Hindlimb muscle (tissue), 1 donor: ENCODE measurements around the gene CACNA1H. TPM values are rescaled to one million over a fixed set of nuclear protein-coding genes. Genes with fewer than 3 reads are reported as not detected.
"Not testable (repeated sequence)": the region's sequence is repeated elsewhere in the genome, so short reads cannot be mapped to it uniquely, and the experiment has no call there.

Experiments
- DNase-seq: peaks from one replicate; pipeline ENCODE4 v3.0.0-alpha.2; 2013
- polyA plus RNA-seq: library from polyadenylated mRNA; unstranded; fragments of 120-200 nt; gene quantifications from one replicate; pipeline ENCODE4 v1.2.1, GENCODE V29; 2013; ENCODE audit not compliant: insufficient read length

The CACNA1H gene
- polyA plus RNA-seq, 1 donor: 69.6 TPM

DNA sequence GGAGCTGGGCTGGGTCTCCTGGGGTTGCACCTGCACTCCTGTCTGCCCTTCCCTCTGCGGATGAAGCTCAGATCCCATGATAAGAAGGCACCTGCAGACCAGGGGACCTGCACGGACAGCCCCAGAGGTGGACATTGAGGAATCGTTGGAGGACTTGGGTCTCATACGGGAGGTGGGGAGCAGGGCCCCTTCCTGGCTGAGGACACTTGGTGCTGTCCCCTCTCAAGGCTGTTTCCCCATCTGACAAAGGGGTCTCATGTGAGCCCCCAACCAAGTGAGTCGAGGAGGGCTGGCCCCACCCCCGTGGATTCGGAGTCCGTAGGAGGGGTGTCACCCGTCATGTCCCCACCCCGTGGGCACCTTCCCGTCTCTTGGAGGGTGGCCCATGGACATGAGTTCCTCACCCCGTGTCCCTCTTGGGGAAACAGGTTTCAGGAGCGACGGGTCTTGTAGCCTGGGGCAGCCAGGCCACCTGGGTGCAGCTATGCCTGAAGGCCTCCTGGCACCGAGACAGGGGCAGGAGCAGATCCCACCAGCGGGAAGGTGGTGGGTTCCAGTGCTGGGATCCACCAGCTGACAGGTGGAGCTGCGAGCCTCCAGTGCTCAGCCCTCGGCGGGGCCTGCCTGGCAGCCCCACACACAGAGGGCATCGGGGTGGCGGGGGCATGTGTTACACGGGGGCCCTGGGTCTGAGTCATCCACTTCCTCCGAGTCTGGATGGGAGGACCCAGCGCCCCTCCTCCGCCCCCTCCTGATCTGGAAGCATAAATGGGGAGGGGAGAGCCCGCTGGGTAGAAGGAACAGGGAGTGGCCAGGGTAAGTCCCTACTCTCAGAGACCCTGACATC, 102.6 kb downstream of the CACNA1H start, which contains the start of gene TPSD1:
TSS of gene TPSD1 (plus strand) at position 794 of the 847 bp plus-strand sequence. CDS start 212 bp downstream, outside the sequence.
- not testable (repeated sequence) for DNase-seq

DNA sequence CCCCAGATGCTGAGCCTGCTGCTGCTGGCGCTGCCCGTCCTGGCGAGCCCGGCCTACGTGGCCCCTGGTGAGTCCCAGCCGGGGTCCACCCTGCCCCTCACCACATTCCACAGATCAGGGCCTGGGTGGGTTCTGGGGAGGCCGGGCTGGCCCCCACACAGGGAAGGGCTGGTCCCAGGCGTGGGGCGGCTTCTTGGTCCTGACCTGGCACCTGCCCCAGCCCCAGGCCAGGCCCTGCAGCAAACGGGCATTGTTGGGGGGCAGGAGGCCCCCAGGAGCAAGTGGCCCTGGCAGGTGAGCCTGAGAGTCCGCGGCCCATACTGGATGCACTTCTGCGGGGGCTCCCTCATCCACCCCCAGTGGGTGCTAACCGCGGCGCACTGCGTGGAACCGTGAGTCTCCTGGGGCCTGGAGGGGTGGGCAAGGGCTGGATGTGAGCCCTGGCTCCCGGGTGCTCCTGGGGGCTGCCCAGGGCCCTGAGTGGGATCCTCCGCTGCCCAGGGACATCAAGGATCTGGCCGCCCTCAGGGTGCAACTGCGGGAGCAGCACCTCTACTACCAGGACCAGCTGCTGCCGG, 103.5 kb downstream of the CACNA1H start:
- DNase-seq: not testable (repeated sequence)

DNA sequence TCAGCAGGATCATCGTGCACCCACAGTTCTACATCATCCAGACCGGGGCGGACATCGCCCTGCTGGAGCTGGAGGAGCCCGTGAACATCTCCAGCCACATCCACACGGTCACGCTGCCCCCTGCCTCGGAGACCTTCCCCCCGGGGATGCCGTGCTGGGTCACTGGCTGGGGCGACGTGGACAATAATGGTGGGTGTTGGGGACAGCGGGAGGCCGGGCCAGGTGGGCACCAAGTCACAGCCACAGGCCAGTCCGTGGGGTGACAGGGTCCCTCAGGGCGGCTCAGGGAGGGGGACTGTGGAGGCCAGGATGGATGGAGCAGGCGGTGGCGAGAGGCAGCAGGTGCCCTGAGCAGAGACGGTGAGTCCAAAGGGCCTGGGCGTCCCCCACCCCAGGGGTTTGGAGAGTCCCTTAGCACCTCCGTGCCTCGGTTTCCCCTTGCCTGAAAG, 104.0 kb downstream of the CACNA1H start:
- DNase-seq: no peak

DNA sequence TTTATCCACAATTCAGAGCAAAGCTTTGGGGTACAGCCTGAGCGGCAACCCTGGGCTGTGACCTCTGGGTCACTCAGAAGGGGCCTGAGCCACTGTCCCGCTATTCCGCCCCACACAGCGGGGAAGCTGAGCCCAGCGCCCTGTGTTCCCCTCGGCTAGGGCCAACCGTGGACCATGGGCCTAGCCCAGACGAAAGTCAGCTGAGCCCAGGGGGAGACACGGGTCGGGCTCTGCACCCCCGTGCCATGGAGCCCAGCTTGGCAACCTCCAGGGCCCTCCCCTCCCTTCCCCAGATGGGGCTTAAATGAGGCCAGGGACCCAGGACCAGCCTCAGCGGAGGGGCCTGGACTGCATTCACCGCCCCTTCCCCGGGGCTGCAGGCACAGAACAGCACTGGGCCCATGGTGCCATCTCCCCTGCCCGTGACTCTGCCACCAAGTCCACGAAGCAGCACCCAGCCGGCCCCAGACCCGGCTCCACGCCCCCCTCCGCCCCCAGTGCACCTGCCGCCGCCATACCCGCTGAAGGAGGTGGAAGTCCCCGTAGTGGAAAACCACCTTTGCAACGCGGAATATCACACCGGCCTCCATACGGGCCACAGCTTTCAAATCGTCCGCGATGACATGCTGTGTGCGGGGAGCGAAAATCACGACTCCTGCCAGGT, 104.8 kb downstream of the CACNA1H start:
- no peak for DNase-seq

DNA sequence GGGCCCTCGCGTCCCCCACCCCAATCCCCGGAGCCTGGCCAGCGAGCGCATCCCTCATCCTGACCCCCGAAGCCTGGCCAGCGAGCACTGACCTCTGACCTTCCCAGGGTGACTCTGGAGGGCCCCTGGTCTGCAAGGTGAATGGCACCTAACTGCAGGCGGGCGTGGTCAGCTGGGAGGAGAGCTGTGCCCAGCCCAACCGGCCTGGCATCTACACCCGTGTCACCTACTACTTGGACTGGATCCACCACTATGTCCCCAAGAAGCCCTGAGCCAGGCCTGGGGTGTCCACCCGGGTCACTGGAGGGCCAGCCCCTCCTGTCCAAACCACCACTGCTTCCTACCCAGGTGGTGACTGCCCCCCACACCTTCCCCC, 105.3 kb downstream of the CACNA1H start:
- DNase-seq: no peak

DNA sequence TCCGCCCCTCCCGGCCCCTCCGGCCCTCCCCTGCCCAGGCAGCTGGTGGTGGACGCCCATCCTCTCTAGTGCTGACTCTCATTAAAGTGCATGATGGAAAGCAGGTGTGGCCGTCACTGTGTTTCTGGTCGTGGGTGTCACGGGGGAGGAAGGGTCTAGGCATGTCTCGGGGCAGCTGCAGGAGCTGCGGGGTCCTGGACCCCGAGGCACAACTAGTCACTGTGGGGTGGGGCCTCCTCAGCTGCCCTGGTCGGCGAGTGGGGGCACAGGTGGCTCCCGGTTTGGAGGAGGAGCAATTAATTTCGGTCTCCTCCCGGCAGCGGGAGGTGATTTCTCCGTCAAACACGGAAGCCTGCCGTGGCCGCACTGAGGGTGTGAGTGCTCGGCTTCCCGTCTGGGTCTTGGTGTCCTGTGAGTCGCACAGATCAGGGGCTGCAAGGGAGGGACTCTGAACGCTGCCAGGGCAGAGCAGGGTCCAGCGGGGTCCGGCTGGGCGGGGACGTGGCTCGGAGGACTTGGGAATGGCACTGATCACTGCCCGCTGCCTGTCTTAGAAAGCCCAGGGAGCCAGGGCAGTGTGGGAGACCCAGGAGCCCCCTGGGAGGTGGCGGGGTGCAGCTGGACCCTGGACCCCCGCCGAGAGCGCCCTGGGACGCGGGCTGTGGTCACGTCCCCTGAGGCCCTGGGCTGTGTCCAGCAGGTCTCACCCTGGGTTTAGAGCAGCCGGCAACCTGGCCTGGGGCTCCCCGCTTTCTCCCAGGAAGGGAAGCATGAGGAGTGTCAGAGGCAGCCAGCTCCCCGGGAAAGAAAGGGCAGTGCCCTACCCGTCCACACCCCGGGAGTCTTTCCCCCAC, 106.2 kb downstream of the CACNA1H start:
- DNase-seq: no peak

DNA sequence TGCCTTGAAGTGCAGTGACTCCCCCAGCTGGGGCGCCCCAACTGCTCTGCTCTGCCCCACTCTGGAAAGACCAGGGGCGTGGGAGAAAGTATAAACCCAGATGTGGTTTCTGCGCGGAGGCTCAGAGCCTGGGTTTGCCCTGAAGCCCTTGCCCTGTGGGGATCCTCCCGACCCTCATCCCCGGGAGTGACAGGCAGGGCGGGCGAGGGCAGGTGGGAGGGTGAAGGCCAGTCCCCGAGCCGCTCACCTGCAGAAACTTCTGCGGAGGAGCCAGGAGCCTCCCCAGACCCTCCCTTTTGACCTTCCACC, 106.8 kb downstream of the CACNA1H start:
- no peak for DNase-seq

DNA sequence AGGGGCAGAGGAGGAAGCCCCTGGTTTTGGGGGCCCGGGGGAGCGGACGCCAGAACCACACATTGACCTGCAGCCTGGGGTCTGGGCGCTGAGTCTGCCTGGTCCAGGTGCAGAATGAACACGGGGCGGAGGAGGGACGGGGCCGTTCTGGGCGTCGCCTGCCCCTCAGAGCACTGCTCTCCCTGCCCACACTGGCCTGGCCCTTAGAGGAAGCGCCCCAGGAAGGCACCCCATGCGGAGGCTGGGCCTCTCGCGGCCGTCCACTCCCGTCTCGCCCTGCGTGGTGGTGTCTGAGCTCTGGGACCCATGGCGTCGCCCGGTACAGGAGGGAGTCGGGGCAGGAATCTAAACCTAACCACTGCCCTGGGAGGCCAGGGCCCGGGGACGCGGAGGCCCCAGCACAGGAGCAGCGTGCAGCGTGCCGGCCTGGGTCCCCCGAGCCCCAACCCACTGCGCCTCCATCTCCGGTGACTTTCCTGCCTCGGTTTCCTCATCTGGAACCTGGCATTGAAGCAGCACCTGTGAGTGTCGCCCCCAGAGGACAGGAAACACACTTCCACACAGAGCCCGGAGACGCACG, 107.3 kb downstream of the CACNA1H start:
- no peak for DNase-seq

DNA sequence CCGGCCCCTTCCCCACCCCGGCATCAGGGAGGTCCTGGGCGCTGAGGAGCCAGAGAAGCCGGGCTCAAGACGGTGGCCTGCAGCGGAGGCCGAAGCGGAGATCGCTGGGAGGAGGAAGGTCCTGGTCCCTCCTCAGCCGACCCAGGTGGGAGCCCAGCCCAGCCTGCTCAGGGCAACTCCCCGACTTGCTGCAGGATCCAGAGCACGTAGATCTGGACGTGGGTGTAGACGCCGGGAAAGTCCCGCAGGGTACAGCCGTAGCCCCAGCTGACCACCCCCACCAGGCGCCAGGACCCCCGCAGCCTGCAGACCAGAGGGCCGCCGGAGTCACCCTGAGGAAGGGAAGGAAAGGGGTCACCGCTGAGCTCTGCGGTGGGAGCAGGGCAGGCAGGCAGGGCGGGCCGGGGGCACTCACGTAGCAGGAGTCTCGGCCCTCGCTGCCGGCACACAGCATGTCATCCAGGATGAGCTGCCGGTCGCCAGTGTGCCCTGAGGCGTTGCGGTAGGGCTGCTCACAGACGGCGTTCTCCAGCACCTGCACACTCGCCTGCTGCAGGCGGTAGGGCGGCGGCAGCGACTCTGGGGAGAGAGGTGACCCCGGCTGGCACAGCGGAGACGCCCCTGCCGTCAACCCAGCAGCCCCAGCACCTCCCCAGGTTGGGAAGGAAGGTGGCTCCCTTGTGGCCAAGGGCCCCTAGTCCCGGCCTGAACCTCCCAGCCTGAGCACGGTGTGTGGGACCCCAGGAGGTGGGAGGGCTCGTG, 108.4 kb downstream of the CACNA1H start:
- DNase-seq: no peak

DNA sequence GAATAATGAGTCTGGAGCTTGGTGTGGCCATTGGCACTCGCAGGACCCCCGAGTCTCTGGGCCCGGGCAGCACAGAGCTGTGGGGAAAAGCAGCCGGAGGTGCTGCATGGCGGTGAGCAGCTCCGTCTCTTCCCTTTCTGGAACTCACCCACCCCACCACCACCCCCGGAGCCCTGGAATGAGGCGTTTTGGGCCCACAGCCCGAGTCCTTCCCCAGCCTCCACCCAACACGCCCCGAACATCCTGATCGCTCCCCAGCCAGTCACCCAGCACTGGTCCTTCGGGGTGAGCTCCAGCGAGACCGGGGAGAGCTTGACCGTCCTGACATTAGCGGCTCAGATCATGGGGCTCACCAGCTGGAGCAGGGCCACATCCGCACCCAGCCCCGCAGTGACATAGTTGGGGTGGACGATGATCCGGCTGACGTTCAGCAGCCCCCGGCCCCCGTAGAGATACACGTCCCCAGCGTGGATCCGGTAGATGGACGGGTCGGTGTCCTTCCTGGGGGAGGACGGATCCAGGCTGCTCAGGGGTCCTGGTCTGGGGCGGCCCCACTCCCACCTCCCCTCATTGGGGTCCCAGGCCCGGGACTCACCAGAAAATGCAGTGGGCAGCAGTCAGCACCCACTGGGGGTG, 109.4 kb downstream of the CACNA1H start:
- no peak for DNase-seq

DNA sequence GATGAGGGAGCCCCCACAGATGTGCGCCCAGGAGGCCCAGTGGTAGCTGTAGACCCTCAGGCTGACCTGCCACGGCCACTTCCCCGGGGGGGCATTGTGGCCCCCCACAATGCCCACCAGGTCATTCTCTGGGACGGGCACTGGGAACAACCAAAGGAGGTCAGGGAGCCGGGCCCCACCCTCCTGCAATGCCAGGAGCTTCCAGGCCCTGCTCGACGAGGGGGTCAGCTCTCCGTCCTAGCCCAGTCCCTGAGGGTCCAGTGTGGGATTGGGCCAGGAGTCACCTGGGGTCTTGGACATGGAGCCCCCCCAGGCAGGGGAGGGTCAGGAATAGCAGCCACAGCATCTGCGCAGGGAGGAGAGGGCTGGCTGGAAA, 109.9 kb downstream of the CACNA1H start:
- no peak for DNase-seq

DNA sequence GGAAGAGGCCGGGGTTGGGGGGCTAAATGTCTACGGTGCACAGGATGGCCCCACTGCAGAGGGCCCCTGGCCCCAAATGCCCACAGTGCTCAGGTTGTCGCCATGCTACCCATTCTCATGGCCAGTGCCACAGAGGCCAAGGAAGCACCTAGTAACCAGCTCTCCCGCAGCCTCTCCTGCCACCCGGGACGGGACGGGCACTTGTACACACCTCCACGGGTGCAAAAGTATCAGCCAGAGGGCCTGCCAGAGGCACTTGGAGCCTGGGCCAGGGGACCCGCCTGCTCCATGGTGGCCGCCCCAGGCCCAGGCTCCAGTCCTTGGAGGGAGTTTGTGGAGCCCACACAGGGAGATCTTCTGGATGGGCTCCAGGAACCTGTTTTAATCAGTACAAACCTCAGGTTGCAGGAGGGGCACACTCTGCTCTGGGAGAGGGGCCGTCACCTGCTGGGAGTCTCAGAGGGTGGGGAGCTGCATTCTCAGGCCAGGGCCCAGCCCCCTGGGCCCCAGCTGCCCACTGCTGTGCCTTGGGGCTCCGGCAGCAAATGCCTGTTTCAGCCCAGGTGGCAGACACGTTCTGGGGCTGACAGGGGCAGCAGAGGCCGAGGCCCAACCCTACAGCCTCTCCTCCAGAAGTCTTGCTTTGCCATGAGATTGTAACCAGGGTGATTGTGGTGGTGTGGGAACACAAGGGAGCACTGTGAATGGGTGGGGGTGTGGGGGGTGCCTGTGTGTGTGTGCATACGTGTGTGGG, 110.9 kb downstream of the CACNA1H start:
- no peak for DNase-seq

DNA sequence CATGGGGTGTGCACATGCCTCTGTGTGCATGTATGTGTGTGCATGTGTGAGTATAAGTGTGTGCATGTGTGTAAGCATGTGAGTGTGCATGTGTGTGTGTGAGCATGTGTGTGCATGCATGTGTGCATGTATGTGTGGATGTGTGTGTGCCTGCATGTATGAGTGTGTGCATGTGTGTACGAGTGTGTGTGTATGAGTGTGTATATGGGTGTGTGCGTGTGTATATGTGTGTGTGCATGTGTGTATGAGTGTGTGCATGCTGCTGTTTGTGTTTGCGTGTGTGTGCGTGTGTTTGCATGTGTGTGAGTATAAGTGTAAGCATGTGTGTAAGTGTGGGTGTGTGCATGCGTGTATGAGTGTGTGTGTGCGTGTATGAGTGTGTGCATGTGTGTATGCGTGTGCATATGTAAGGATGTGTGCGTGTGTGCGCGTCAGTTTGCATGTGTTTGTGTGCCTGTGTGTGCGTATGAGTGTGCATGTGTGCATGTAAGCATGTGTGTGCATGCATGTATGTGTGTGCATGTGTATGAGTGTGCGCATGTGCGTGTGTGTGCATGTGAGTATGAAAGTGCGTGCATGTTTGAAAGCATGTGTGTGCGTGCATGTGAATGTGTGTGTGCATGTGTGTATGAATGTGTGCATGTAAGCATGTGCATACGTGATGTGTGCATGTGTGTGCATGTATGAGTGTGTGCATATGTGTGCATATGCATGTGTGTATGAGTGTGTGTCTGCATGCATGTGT, 111.6 kb downstream of the CACNA1H start:
- DNase-seq: no peak

DNA sequence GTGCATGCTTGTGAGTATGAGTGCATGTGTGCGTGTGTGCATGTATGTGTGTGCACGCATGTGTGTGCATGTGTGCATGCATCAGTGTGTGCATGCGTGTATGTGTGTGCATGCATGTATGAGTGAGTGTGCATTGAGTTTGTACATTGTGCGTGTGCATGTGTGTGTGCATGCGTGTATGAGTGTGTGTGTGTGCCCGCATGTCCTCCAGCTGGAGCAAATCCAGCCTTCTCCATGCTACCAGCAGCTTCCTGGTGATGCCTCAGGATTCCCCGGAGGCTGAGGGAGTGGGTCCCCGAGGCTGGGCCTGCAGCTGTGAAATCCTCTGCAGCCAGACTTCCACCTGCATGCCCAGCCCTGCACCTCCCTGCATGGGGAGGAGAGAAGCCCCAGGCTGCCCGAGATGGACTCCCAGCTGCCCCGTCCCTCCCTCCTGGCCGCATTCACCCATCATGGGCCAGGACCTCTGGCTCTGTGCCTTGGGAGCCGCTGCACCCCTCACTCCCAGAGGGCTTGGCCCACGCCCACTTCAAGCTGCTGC, 112.3 kb downstream of the CACNA1H start:
- DNase-seq: no peak

DNA sequence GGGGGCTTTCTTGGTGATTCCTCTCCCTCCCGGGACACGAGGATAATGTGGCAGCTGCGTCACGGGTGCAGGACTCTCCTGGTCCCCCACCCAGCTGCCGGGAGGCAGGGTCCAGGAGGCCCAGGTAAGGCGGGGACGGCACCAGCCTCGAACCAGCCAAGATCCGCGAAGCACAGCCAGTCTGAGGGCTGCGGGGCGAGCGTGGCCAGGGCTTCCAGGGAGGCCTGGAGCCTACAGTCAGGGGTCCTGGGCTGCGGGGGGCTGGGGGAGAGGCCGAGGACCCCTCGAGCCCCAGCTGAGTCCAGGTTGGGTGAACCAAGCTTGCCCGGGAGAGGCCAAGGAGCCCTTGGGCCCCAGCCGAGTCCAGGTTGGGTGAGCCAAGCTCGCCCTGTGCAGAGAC, 112.9 kb downstream of the CACNA1H start:
- DNase-seq: no peak

DNA sequence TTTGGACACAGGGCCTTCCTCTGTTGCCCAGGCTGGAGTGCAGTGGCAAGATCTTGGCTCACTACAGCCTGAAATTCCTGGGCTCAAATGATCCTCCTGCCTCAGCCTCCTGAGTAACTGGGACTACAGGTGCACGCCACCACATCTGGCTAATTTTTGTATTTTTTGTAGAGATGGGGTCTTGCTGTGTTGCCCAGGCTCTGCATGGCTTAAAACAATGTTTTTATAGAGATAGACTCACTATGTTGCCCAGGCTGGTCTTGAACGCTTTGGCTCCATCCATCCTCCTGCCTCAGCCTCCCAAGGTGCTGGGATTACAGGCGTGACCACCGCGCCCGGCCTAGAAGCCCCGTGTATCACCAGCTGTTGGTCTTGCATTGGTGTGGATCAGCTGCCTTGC, 116.5 kb downstream of the CACNA1H start:
- DNase-seq: not testable (repeated sequence)

DNA sequence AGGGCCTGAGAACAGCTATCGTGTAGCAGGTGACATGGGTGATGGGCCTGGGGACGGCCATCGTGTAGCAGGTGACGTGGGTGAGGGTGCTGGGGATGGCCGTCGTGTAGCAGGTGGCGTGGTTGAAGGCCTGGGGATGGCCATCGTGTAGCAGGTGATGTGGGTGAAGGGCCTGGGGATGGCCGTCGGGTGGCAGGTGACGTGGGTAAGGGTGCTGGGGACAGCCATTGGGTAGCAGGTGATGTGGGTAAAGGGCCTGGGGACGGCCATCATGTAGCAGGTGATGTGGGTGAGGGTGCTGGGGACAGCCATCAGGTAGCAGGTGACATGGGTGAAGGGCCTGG, 118.4 kb downstream of the CACNA1H start:
- no peak for DNase-seq
